Left colon (tissue), 2 donors: ENCODE data around the gene AR. TPM values are rescaled to one million over a fixed set of nuclear protein-coding genes. Genes with fewer than 3 reads are reported as not detected.

Experiments
- ATAC-seq: fragments of 200-7000 bp; cut with Tn5 transposase; one replicate; pipeline ENCODE4 v1.9.1; 2020; ENCODE audit warnings: mild to moderate bottlenecking, moderate library complexity
- DNase-seq, 2 donors: peaks; one replicate each; pipeline ENCODE4 v3.0.0-alpha.2; 2020
- intact Hi-C, 2 donors: fragments of 100-400 bp; cut with DNase I in 1 of 2; cut with micrococcal nuclease in 1 of 2; formaldehyde crosslinking; loops; one replicate each; pipeline versions ENCODE4 v1.11.2 to v1.14.0; 2022; cut with DNase I, micrococcal nuclease
- total RNA-seq, 2 donors: library from RNA; stranded (reverse); fragmentation: NEBNext Ultra II Directional; extraction: Animal tissue kit (Norgen Biotek cat#: 25700); gene quantifications; one replicate each; pipeline ENCODE4 v1.2.1, GENCODE V29; 2021
- donor health status: DM: no; HTN: no; CAD: no.
- donor health status: DM: yes; HTN: yes; CAD: no.

The AR gene
- total RNA-seq, 2 donors from 2014 or later = 0.37 to 1.2 TPM

GRCh38 chrX:67555578-67556203 lies 11.9 kb downstream of the AR start:
- ATAC-seq = peak; percentile 52
- peak in 1 of 2 donors; percentile 20 for DNase-seq

GRCh38 chrX:67558267-67558666 lies 14.4 kb downstream of the AR start:
- DNase-seq = no peak
- intact Hi-C loops = no loop called here
- ATAC-seq = no peak

More at GRCh38 chrX:67555578-67556203, 11.9 kb downstream of the AR start:
- intact Hi-C loops = no loop called here

- ATAC-seq = no peak
- no peak for DNase-seq
- intact Hi-C loops = no loop called here
These were observed 19.9 kb downstream of the AR start for GRCh38 chrX:67563469-67564448.

DNA sequence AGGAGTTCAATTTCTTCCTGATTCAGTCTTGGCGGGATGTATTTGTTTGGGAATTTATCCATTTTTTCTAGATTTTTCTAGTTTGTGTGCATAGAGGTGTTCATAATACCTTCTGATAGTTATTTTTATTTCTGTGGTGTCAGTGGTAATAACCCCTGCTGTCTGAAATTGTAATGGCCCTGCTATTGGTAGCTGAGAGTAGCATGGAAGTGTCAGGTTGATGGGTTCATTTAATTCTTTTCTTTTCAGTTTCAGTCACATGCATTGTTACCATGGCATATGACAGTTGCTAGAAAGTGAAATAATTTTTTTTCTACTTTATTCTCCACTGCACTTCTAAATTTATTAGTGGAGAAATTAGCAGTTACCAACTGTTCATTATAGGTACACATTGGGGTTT lies 20.7 kb downstream of the AR start:
- DNase-seq = no peak
- intact Hi-C loops = no loop called here
- no peak for ATAC-seq

- intact Hi-C loops = no loop called here
- DNase-seq (no peak), ATAC-seq (no peak)
These were observed 24.9 kb downstream of the AR start for GRCh38 chrX:67568769-67569168.

GRCh38 chrX:67570839-67571238 lies 27.0 kb downstream of the AR start:
- DNase-seq (no peak), ATAC-seq (no peak)
- intact Hi-C loops = no loop called here

GRCh38 chrX:67574696-67575095 lies 30.9 kb downstream of the AR start:
- DNase-seq (no peak), ATAC-seq (no peak)
- intact Hi-C loops = no loop called here

DNA sequence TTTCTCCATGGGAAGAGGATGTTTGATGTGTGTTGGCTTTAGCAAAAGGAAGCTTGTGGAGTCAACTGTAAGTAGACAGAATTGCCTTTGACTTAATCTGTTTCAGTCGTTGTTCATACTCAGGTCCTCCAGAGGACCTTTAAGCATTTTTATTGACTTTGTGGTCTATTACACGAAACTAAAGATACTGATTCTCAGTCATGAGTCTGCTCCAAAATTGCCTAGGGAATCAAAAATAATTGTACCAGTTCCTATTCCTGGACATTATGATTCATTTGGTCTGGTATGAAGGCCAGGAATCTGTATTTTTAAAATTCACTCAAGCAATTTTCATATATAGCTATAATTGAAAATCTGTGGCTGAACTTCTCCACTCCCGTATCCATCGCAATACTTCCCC lies 38.6 kb downstream of the AR start:
- DNase-seq (no peak), ATAC-seq (no peak)
- intact Hi-C loops = no loop called here

GRCh38 chrX:67583171-67583570 lies 39.4 kb downstream of the AR start:
- intact Hi-C loops = no loop called here
- ATAC-seq = no peak
- DNase-seq = no peak

DNA sequence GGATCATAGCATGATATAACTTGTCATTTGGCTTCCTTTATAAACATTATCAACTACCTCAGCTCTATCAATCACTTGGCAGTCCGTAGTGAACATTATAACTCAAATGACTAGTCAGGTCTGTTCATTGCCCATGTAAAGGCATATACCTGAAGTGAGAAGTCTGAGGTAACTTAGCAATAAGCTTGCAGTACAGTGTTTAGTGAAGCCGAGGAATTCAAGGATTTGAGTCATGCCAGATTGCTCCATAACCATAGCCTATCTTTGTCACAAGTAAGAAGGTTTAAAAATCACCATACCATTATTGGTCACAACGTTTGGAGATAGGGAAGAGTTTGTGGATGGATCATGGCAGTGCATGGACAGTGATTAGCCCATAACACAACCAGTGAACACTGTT lies 41.6 kb downstream of the AR start:
- DNase-seq (no peak), ATAC-seq (no peak)
- intact Hi-C loops = no loop called here

DNA sequence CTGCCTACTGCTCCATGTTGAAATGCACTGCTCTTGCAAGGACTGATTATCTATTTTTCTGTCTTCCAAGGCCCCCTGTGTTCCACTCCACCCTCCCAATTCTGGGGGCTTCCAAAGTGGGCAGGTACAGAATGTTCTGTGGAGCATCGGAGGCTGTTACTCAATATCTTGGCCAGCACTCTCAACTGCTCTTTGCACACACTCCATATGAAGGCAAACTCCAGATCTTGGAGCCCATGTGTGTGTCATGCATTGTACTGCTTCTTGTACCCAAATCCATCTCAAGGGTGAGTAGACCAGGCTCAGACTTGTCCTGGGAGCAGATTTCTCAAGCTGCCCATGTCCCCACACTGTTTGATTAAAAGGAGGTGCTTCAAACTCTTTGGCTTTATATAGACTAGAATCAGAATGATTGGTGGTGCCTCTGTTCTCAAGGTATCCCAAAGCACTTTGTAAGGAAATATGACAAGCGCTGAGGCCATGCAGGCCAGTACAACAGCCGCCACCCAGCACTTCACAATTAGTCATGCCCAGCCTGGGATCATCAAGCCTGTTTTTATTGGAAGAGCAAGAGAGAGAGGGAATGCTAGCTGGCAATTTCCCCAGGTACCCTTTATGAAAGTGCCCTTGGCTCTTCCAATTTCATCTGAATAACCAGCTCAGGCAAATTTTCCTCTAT lies 44.3 kb downstream of the AR start:
- ATAC-seq = no peak
- no peak for DNase-seq
- intact Hi-C loops = no loop called here

GRCh38 chrX:67596839-67597790 lies 53.3 kb downstream of the AR start:
- DNase-seq (no peak), ATAC-seq (no peak)
- intact Hi-C loops = no loop called here

GRCh38 chrX:67599532-67599931 lies 55.7 kb downstream of the AR start:
- ATAC-seq = no peak
- intact Hi-C loops = no loop called here

GRCh38 chrX:67601771-67602170 lies 58.0 kb downstream of the AR start:
- intact Hi-C loops = no loop called here
- ATAC-seq = no peak
- DNase-seq = no peak

More at GRCh38 chrX:67599532-67599931, 55.7 kb downstream of the AR start:
- DNase-seq = no peak

GRCh38 chrX:67604979-67605703 lies 61.3 kb downstream of the AR start:
- no peak for ATAC-seq
- intact Hi-C loops = no loop called here

DNA sequence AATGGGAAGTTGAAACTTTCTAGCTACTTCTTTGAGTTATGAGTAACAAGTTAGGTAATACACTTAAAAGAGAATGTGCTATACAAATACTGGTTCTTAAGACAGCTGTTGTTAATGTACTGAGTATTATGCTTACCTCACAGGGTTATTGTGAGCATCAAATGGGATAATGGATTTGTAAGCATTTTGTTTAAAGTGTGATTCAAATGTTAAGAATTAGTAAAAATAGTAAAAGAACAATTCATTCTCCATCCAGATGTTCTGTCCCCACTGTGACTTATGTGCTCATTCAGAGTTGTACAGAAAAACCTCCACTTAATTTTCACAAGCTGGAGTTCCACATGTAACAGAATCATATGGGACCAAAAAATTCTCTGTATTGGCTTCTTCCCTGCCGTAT lies 63.6 kb downstream of the AR start:
- no peak for DNase-seq
- no peak for ATAC-seq
- intact Hi-C loops = no loop called here

More at GRCh38 chrX:67604979-67605703, 61.3 kb downstream of the AR start:
- no peak for DNase-seq

DNA sequence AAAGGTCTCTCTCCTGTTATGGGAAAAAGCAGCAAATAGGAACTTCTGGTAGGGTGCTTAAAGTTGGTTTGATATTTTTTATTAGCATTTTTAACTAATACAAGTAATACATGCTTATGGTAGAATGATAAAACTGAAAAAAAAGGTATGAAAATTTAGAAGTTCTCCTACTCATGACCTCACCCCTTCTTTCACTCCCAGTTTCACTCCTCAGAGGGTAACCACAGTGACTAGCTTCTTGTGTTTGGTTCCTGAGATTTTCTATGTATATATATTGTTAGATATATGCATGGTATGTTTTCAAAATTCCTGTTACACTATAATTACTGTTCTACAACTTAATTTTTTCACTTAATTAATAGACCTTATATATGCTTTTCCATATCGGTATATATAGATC lies 66.5 kb downstream of the AR start:
- DNase-seq (no peak), ATAC-seq (no peak)
- intact Hi-C loops = no loop called here

DNA sequence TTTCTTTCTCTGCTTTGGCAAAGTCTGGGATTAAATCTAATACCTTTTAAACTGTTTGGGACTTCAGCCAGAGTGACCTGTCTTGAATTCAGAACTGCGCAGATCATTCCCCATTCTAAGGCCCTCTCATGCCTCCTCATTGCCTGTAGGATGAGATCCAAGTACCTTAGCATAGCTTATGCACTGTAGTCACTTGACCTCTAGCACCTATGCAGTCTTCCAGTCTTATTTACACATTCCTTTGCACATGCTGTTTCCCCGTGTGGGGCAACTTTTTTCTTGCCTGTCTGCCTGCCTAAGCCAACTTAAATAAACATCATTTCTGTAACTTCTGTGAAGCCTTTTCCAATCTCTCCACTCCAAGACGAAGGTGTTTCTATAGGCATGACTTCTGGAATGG lies 68.4 kb downstream of the AR start:
- intact Hi-C loops = no loop called here
- ATAC-seq (no peak), DNase-seq (no peak)
